A673 (cell line): ENCODE measurements around the gene NEMP1. TPM values are rescaled to one million over a fixed set of nuclear protein-coding genes. Genes with fewer than 3 reads are reported as not detected.

Source experiments
- BruUV-seq: library from RNA; stranded (reverse); fragments of 400-500 nt; replicated peaks from 2 replicates; lab custom pipeline; 2021; lab: Mats Ljungman, UMichigan
- CTCF ChIA-PET: fragments of 300-600 bp; sonication (Branson Sonifier 250); formaldehyde crosslinking; loops from one replicate; lab custom pipeline; 2022; ENCODE audit warnings: antibody characterized with exemption; lab: Charles Lee
- POLR2A ChIA-PET: fragments of 300-600 bp; sonication (Branson Sonifier 250); formaldehyde crosslinking; loops from one replicate; lab custom pipeline; 2022; ENCODE audit warnings: antibody characterized with exemption; ENCODE audit not compliant: low non-redundant PET; lab: Charles Lee
- DNase-seq: peaks from one replicate; pipeline ENCODE4 v3.0.0-alpha.2; 2015; ENCODE audit warnings: low spot score
- H3K27ac ChIP-seq: fragments of 200-600 bp; sonication (generic); 2 replicates; pipeline ENCODE4 v1.5.1; 2016; ENCODE audit warnings: mixed run types, low read depth, mild to moderate bottlenecking, mixed read lengths, antibody characterized with exemption, low read length; ENCODE audit not compliant: poor library complexity, severe bottlenecking
- H3K27me3 ChIP-seq: fragments of 200-600 bp; sonication (generic); replicated peaks from 2 replicates; pipeline ENCODE4 v1.6.1; 2017; ENCODE audit warnings: mixed run types, low read depth, mild to moderate bottlenecking, mixed read lengths, antibody characterized with exemption, low read length; ENCODE audit not compliant: insufficient read depth, poor library complexity
- H3K36me3 ChIP-seq: fragments of 200-600 bp; sonication (generic); 2 replicates; pipeline ENCODE4 v1.6.1; 2016; ENCODE audit warnings: mixed run types, mild to moderate bottlenecking, mixed read lengths, antibody characterized with exemption, low read length; ENCODE audit not compliant: insufficient read depth, poor library complexity, severe bottlenecking
- H3K4me1 ChIP-seq: fragments of 200-600 bp; sonication (generic); 2 replicates; pipeline ENCODE4 v1.6.1; 2017; ENCODE audit warnings: mixed run types, mild to moderate bottlenecking, mixed read lengths, antibody characterized with exemption, low read length; ENCODE audit not compliant: insufficient read depth, poor library complexity, severe bottlenecking
- H3K4me3 ChIP-seq: fragments of 200-600 bp; sonication (generic); 2 replicates; pipeline ENCODE4 v1.5.1; 2016; ENCODE audit warnings: low read depth, mixed run types, mild to moderate bottlenecking, mixed read lengths, low read length; ENCODE audit not compliant: poor library complexity, severe bottlenecking
- H3K9me3 ChIP-seq: fragments of 200-600 bp; sonication (generic); 2 replicates; pipeline ENCODE4 v1.6.1; 2016; ENCODE audit warnings: mixed run types, low read depth, mild to moderate bottlenecking, mixed read lengths, antibody characterized with exemption, low read length; ENCODE audit not compliant: poor library complexity, severe bottlenecking
- EZH2 ChIP-seq: fragments of 200-600 bp; sonication (generic); IDR thresholded peaks from 2 replicates; pipeline ENCODE4 v1.6.1; 2017; ENCODE audit warnings: borderline replicate concordance, low read depth, mild to moderate bottlenecking, mixed read lengths, antibody characterized with exemption, low read length; ENCODE audit not compliant: poor library complexity, severe bottlenecking
- intact Hi-C: fragments of 100-400 bp; cut with micrococcal nuclease; formaldehyde crosslinking; loops from one replicate; pipeline ENCODE4 v1.10.0; 2022; ENCODE audit not compliant: unreplicated experiment
- total RNA-seq: library from RNA; stranded (reverse); gene quantifications from 2 replicates; pipeline ENCODE4 v1.2.3, GENCODE V29; 2021
- TF ChIP-seq, protein P1 (sequence below): fragments of 300-800, 200-600 bp; sonication (generic); conservative IDR thresholded peaks from 2 replicates; pipeline ENCODE4 v1.5.1; 2017; ENCODE audit warnings: low read depth, mild to moderate bottlenecking, antibody characterized with exemption, low read length, moderate library complexity, mixed read lengths

NEMP1 gene
- total RNA-seq, 1 experiment from 2014 or later = 68.6 TPM

DNA sequence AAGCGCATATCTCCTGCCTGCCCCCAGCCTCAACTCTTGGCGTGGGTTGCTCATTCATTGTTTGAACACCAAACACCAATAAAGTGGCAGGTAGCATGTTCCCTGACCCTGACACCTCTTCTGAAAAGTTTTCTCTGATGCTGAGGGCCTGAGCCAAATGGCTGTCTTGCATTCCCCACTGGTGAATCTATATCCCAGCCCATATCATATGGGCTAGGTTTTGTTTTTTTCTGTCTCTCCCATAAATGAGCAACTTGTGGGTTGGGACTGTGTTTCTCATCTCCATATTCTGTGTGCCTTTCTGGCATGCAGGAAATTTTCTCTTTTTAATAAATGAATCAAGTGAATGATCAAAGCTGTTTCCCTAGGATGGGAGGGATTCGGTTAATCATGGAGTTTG lies 33.7 kb downstream of the NEMP1 start:
- BruUV-seq = no TSS peak
- Histone ChIP-seq H3K4me3 (no peak overlapping the region), H3K9me3 (no peaks in the 10 kb centered on the region), H3K4me1 (no peaks in the 10 kb centered on the region), H3K27me3 (no peaks in the 10 kb centered on the region), H3K27ac (no peak overlapping the region), H3K36me3 (no peaks in the 10 kb centered on the region)
- TF ChIP-seq, protein P1, sequence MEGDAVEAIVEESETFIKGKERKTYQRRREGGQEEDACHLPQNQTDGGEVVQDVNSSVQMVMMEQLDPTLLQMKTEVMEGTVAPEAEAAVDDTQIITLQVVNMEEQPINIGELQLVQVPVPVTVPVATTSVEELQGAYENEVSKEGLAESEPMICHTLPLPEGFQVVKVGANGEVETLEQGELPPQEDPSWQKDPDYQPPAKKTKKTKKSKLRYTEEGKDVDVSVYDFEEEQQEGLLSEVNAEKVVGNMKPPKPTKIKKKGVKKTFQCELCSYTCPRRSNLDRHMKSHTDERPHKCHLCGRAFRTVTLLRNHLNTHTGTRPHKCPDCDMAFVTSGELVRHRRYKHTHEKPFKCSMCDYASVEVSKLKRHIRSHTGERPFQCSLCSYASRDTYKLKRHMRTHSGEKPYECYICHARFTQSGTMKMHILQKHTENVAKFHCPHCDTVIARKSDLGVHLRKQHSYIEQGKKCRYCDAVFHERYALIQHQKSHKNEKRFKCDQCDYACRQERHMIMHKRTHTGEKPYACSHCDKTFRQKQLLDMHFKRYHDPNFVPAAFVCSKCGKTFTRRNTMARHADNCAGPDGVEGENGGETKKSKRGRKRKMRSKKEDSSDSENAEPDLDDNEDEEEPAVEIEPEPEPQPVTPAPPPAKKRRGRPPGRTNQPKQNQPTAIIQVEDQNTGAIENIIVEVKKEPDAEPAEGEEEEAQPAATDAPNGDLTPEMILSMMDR = no peak
- no peak for TF ChIP-seq EZH2
- DNase-seq = no peak
- intact Hi-C loops = no loop called here
- CTCF ChIA-PET = no interaction called here
- POLR2A ChIA-PET = no interaction called here

DNA sequence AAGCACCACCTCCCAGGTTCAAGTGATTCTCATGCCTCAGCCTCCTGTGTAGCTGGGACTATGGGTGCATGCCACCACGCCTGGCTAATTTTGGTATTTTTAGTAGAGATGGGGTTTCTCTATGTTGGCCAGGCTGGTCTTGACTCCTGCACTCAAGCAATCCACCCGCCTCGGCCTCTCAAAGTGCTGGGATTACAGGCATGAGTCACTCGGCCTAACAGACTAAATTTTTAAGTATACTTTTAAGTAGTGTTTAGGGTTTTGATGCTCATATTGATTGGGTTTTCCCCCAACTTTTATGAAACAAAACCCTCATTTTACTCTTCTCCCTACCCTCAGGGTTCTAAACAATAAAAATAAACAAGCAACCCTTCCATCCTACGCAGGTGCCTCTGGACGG lies 34.1 kb downstream of the NEMP1 start:
- no peaks in the 10 kb centered on the region for H3K27me3 ChIP-seq
- no peak for DNase-seq
- ChIA-PET POLR2A (no interaction called here), CTCF (no interaction called here)
- H3K27ac ChIP-seq = no peak overlapping the region
- TF ChIP-seq, protein P1 = no peak
- no peak for TF ChIP-seq EZH2
- H3K4me1 ChIP-seq = no peaks in the 10 kb centered on the region
- no TSS peak for BruUV-seq
- no peaks in the 10 kb centered on the region for H3K9me3 ChIP-seq
- no peak overlapping the region for H3K4me3 ChIP-seq
- H3K36me3 ChIP-seq = no peaks in the 10 kb centered on the region
- intact Hi-C loops = no loop called here

DNA sequence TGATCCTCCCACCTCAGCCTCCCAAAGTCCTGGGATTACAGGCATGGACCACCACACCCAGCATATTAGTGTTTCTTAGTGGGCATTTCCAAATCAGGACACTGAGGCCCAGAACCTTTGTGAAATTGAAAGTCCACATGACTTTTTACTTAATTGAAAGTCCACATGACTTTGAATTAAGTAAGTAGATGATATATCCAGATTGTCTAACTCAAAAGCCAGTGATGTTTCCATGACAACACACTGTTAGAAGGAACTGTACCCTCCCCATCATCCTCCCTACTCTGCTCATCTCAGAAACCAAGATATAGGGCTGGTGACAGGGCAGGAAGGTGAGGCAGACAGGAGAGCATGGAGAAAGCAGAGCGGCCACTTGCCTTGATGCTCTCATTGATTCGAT lies 35.9 kb downstream of the NEMP1 start:
- no peak overlapping the region for H3K4me3 ChIP-seq
- H3K27me3 ChIP-seq = no peaks in the 10 kb centered on the region
- BruUV-seq = no TSS peak
- no peaks in the 10 kb centered on the region for H3K4me1 ChIP-seq
- intact Hi-C loops = no loop called here
- no peaks in the 10 kb centered on the region for H3K9me3 ChIP-seq
- DNase-seq = no peak
- H3K27ac ChIP-seq = no peak overlapping the region
- ChIA-PET CTCF (no interaction called here), POLR2A (no interaction called here)
- no peaks in the 10 kb centered on the region for H3K36me3 ChIP-seq
- TF ChIP-seq, protein P1 = no peak
- TF ChIP-seq EZH2 = no peak
